BLaER1 treated with 17β-estradiol and CSF1 and Interleukin-3, amounts not matched to agents 10 nM and 100 nM (cell line): Measurements from ENCODE around the gene RAPGEF5.

Experiments used
- H3K27ac ChIP-seq, 11 experiments: shearing (Covaris generic); formaldehyde crosslinking; 2 replicates each; pipeline ENCODE4 v1.8.1; 2022
- H3K27me3 ChIP-seq, 11 experiments: shearing (Covaris generic); formaldehyde crosslinking; 2 replicates each; pipeline ENCODE4 v1.8.1; 2022
- H3K36me3 ChIP-seq, 11 experiments: shearing (Covaris generic); formaldehyde crosslinking; 2 replicates each; pipeline ENCODE4 v1.8.1; 2022
- H3K4me1 ChIP-seq, 10 experiments: shearing (Covaris generic); formaldehyde crosslinking; 2 replicates each; pipeline ENCODE4 v1.8.1; 2022
- H3K4me2 ChIP-seq, 11 experiments: shearing (Covaris generic); formaldehyde crosslinking; 2 replicates each; pipeline ENCODE4 v1.8.1; 2022
- H3K4me3 ChIP-seq, 10 experiments: shearing (Covaris generic); formaldehyde crosslinking; 2 replicates each; pipeline ENCODE4 v1.8.1; 2022
- H3K9ac ChIP-seq, 11 experiments: shearing (Covaris generic); formaldehyde crosslinking; 2 replicates each; pipeline ENCODE4 v1.8.1; 2022
- H3K9me3 ChIP-seq, 11 experiments: shearing (Covaris generic); formaldehyde crosslinking; replicated peaks in 1 of 11; 2 replicates each; pipeline ENCODE4 v1.8.1; 2022
- H4K20me1 ChIP-seq, 11 experiments: shearing (Covaris generic); formaldehyde crosslinking; 2 replicates each; pipeline ENCODE4 v1.8.1; 2022
- Cebpa-rat ChIP-seq, 11 experiments: shearing (Covaris generic); IDR thresholded peaks; 2 replicates each; pipeline ENCODE4 v1.8.1; 2022

The RAPGEF5 gene

DNA sequence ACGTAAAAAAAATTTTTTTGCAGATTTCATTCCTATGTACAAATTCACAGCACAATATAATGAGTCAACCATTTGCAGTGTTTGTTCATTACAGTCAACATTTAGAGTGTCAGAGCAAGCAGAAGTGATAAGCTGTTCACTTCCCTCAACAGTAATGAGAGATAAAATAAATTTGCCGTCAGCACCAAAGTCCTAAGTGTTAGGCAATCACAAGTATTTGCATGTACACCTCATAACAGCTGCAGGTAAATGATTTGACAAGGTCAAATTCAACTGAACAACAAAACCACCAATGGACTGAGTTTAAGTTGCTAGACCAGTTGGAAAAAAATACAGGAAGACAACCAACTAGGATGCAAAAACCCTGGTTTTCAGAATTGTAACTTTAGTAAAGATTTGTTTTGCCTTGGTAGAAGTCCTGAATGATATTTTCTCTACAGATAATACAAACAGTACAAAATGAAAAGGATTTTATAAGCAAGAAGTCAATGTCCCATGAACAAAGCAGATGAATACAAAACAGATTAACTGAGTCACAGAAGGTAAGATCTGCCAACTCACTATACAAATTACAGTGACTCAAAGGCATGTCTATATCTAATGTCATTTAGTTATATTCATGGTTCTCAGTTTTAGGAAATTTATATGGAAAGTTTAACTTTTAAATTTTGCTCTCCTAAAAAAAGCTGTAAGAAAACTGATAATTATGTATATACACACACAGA lies 10.4 kb downstream of the RAPGEF5 start:
- no peak for TF ChIP-seq Cebpa-rat (IDR thresholded peaks at IDR 0.05)
- Histone ChIP-seq H3K36me3 (peaks cover 0 to 77% (median 16%) of the 10 kb centered on the region in 11 experiments; a peak in 14 of 22 replicates), H3K27ac (no peak overlapping the region), H3K9ac (no peak overlapping the region), H3K4me2 (no peak overlapping the region), H3K4me1 (peaks cover 0 to 13% (median 0%) of the 10 kb centered on the region in 10 experiments; a peak in 5 of 20 replicates), H4K20me1 (no peaks in the 10 kb centered on the region), H3K4me3 (no peak overlapping the region), H3K27me3 (no peaks in the 10 kb centered on the region), H3K9me3 (peaks cover 2 to 76% (median 50%) of the 10 kb centered on the region in 11 experiments; a peak in 21 of 22 replicates)

DNA sequence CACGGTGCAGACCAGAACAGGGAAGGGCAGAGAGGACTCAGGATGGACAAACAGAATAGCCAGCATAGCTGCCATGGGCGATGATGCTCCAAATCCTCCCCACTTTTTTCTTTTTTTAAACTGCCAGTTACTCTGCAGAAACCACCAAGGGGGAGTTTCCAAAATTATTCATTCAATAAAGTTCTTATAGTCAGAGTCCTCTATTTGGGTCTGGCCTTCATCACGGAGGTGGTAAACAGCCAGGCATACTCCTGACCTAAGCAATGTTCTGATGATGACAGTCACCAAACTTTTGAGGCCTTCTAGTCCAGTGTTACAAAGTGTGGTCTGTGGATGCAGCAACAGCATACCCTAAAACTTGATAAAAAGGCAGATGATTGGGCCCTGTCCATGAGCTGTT lies 12.3 kb downstream of the RAPGEF5 start:
- H3K4me2 ChIP-seq = no peak overlapping the region
- peaks cover 13 to 74% (median 55%) of the 10 kb centered on the region in 11 experiments for H3K9me3 ChIP-seq
- no peaks in the 10 kb centered on the region for H4K20me1 ChIP-seq
- peaks cover 0 to 74% (median 16%) of the 10 kb centered on the region in 11 experiments; a peak in 14 of 22 replicates for H3K36me3 ChIP-seq
- TF ChIP-seq Cebpa-rat (IDR thresholded peaks at IDR 0.05) = no peak
- no peak overlapping the region for H3K9ac ChIP-seq
- H3K4me3 ChIP-seq = no peak overlapping the region
- no peak overlapping the region for H3K27ac ChIP-seq
- H3K4me1 ChIP-seq = peaks cover 8 to 14% (median 10%) of the 10 kb centered on the region in 10 experiments; a peak in 19 of 20 replicates
- H3K27me3 ChIP-seq = no peaks in the 10 kb centered on the region

DNA sequence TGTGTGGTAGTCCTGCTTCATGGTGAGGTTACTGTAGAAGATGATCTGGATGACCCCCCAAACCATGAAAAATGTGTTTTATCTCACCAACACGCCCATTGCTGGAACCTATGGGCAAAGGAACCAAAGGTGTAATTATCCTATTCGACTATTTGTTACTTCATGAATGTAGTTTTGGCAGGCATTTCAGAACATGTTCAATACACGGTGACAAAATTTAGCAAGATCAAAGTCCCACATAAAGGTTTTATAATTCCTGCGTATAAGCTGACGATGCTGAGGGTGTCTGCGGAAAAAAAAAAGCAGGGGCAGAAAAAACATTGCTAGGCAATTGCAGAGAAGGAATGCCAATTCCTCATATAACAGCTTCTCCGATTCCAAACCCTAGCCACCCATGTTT lies 13.3 kb downstream of the RAPGEF5 start:
- no peaks in the 10 kb centered on the region for H3K27me3 ChIP-seq
- H3K4me1 ChIP-seq = peaks cover 9 to 15% (median 13%) of the 10 kb centered on the region in 10 experiments; a peak in 19 of 20 replicates

DNA sequence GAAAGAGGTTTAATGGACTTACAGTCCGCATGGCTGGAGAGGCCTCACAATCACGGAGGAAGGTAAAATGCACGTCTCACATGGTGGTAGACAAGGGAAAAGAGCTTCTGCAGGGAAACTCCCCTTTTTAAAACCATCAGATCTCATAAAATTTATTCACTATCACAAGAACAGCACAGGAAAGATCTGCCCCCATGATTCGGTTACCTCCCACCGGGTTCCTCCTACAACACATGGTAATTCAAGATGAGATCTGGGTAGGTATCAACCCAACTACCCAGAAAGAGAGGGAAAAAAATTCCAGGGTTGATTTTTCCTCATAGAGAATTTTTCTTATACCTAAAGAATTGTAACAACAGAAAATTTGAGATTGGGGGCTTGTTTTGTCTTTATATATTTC lies 13.9 kb downstream of the RAPGEF5 start:
- Histone ChIP-seq H3K9ac (no peak overlapping the region), H3K4me3 (no peak overlapping the region), H4K20me1 (peaks cover 0 to 5% (median 0%) of the 10 kb centered on the region in 11 experiments; a peak in 1 of 22 replicates), H3K36me3 (peaks cover 0 to 77% (median 16%) of the 10 kb centered on the region in 11 experiments; a peak in 14 of 22 replicates), H3K4me2 (no peak overlapping the region), H3K27ac (no peak overlapping the region), H3K4me1 (peaks cover 9 to 15% (median 13%) of the 10 kb centered on the region in 10 experiments; a peak in 19 of 20 replicates), H3K27me3 (no peaks in the 10 kb centered on the region), H3K9me3 (peaks cover 13 to 67% (median 45%) of the 10 kb centered on the region in 11 experiments)
- no peak for TF ChIP-seq Cebpa-rat (IDR thresholded peaks at IDR 0.05)

More for the DNA sequence above, 13.3 kb downstream of the RAPGEF5 start:
- no peak overlapping the region for H3K9ac ChIP-seq
- TF ChIP-seq Cebpa-rat (IDR thresholded peaks at IDR 0.05) = no peak
- peaks cover 0 to 77% (median 16%) of the 10 kb centered on the region in 11 experiments; a peak in 14 of 22 replicates for H3K36me3 ChIP-seq
- peaks cover 13 to 70% (median 50%) of the 10 kb centered on the region in 11 experiments for H3K9me3 ChIP-seq
- no peak overlapping the region for H3K4me3 ChIP-seq
- H3K4me2 ChIP-seq = no peak overlapping the region
- peaks cover 0 to 5% (median 0%) of the 10 kb centered on the region in 11 experiments; a peak in 1 of 22 replicates for H4K20me1 ChIP-seq
- no peak overlapping the region for H3K27ac ChIP-seq

DNA sequence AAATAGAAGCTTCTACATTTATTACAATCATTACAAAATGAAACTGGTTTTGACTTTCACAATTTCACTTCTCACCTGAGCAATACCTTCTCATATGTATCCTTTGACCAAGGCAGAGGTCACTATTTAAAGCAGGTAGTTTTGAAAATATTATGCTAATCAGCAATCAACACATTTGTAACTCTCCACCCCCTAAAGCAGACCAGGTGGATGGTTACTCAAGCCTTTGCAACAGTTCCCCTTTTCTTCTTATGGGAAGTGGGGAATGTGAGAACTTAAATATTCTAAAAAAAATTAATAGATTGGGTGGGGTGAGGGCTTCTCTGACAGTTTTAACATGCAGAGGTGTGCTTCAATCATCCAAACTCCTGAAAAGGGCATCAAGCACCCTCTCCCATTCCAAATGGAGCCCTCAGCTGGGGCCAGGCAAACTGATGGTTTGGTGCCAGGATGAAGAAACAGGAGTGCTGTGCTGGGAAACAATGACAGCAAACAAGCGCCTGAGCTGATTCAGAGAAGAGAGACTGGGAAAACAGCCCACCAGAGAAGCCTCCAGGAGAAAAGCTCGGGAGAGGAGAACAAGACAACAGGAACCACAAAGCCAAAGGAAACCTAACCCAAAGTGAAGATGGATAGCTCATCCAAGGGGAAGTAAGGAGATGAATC lies 17.1 kb downstream of the RAPGEF5 start:
- H3K9me3 ChIP-seq = peaks cover 19 to 77% (median 55%) of the 10 kb centered on the region in 11 experiments
- peaks cover 0 to 90% (median 16%) of the 10 kb centered on the region in 11 experiments; a peak in 14 of 22 replicates for H3K36me3 ChIP-seq
- H3K27ac ChIP-seq = peak overlapping the region in 8 of 11 experiments; percentile 5 to 52 (median 40); a peak in 12 of 22 replicates
- H3K4me3 ChIP-seq = no peak overlapping the region
- no peak for TF ChIP-seq Cebpa-rat (IDR thresholded peaks at IDR 0.05)
- H3K4me1 ChIP-seq = peaks cover 9 to 15% (median 12%) of the 10 kb centered on the region in 10 experiments; a peak in 19 of 20 replicates
- no peaks in the 10 kb centered on the region for H3K27me3 ChIP-seq
- peaks cover 0 to 5% (median 0%) of the 10 kb centered on the region in 11 experiments; a peak in 1 of 22 replicates for H4K20me1 ChIP-seq
- H3K4me2 ChIP-seq = peak overlapping the region in 10 of 11 experiments; percentile 25 to 69 (median 50); a peak in 18 of 22 replicates
- H3K9ac ChIP-seq = no peak overlapping the region

DNA sequence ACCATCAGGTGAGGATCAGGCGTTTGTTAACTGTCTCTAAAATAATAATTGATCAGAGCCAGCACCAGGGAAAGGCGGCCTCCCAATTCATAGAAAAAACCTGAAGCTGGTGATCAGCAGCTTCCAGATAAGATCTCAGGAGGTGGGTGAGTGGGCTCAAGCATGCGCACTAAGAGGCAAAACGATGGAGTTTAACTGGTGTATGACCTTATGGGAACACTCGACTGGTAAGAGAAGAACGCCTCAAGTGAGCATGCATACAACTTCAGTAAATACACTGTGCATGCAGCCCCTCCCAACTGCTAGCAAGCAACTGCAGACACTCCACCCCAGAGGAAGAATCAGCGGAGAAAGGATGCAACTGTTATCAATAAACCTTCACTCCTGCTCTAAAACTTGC lies 18.1 kb downstream of the RAPGEF5 start:
- no peaks in the 10 kb centered on the region for H3K27me3 ChIP-seq
- peaks cover 0 to 87% (median 10%) of the 10 kb centered on the region in 11 experiments; a peak in 13 of 22 replicates for H3K36me3 ChIP-seq
- TF ChIP-seq Cebpa-rat (IDR thresholded peaks at IDR 0.05) = no peak
- peaks cover 9 to 15% (median 12%) of the 10 kb centered on the region in 10 experiments; a peak in 19 of 20 replicates for H3K4me1 ChIP-seq
- no peak overlapping the region for H3K4me2 ChIP-seq
- H3K27ac ChIP-seq = no peak overlapping the region
- peaks cover 0 to 5% (median 0%) of the 10 kb centered on the region in 11 experiments; a peak in 1 of 22 replicates for H4K20me1 ChIP-seq
- no peak overlapping the region for H3K9ac ChIP-seq
- peaks cover 19 to 71% (median 45%) of the 10 kb centered on the region in 11 experiments for H3K9me3 ChIP-seq
- H3K4me3 ChIP-seq = no peak overlapping the region

DNA sequence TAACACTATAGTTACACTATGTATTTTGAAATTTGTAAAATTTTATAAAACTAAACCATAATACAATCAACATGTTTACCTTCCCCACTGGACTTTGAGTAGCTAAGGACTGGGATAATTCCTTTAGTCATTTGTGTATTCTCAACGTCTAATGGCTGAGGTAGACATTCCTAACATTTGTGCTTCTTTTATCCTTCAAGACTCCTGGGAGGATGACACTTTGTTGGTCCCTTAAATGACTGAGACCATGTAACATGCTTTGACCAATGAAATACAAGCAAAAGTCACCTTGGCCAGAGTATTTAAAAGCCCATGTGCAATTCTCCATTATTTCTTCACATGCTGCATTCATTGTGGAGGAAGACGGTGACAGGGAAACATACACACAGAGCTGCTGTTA lies 18.5 kb downstream of the RAPGEF5 start:
- Histone ChIP-seq H3K36me3 (peaks cover 0 to 87% (median 10%) of the 10 kb centered on the region in 11 experiments; a peak in 13 of 22 replicates), H3K4me1 (peaks cover 9 to 15% (median 12%) of the 10 kb centered on the region in 10 experiments; a peak in 19 of 20 replicates), H3K9me3 (peaks cover 19 to 66% (median 43%) of the 10 kb centered on the region in 11 experiments), H3K4me2 (no peak overlapping the region), H3K9ac (no peak overlapping the region), H3K4me3 (no peak overlapping the region), H3K27ac (no peak overlapping the region), H4K20me1 (peaks cover 0 to 5% (median 0%) of the 10 kb centered on the region in 11 experiments; a peak in 1 of 22 replicates), H3K27me3 (no peaks in the 10 kb centered on the region)
- no peak for TF ChIP-seq Cebpa-rat (IDR thresholded peaks at IDR 0.05)

DNA sequence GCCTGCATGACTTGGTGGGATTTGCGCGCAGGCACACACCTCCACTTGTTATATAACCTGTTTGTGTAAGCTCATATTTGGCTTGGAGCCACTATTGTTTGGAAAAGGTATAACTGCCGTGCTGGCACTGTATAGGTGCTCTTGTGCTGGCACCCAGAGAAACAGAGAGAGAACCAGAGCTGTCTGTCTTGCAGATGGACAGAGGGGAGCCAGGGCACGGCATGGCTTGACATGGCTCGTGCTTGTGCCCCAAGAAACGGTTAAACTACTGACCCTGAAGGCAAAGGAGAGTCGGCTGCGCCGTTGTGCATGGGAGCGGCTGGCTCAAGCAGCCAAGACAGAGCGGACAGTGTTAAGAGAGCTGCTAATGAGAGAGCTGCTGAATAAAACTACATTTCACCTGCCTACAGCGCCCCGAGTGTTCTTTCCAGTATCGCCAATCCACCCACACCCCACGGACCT lies 23.2 kb downstream of the RAPGEF5 start:
- peaks cover 6 to 27% (median 20%) of the 10 kb centered on the region in 11 experiments; a peak in 19 of 22 replicates for H3K9me3 ChIP-seq
- H3K36me3 ChIP-seq = peaks cover 0 to 41% (median 0%) of the 10 kb centered on the region in 11 experiments; a peak in 8 of 22 replicates
- H3K4me3 ChIP-seq = no peak overlapping the region
- H3K27ac ChIP-seq = no peak overlapping the region
- no peak overlapping the region for H3K9ac ChIP-seq
- no peak overlapping the region for H3K4me2 ChIP-seq
- H4K20me1 ChIP-seq = peaks cover 0 to under 1% (median 0%) of the 10 kb centered on the region in 11 experiments; a peak in 1 of 22 replicates
- no peak for TF ChIP-seq Cebpa-rat (IDR thresholded peaks at IDR 0.05)
- no peaks in the 10 kb centered on the region for H3K27me3 ChIP-seq
- H3K4me1 ChIP-seq = peaks cover 0 to 12% (median 6%) of the 10 kb centered on the region in 10 experiments; a peak in 5 of 20 replicates
